HEK293 (cell line): Measurements from ENCODE around the gene SPNS2.

Experiments
- CTCF ChIA-PET: fragments of 350-600 bp; formaldehyde crosslinking; extraction: SDS; loops from one replicate; lab custom pipeline; 2021; ENCODE audit warnings: antibody characterized with exemption; lab: Yijun Ruan, JAX
- POLR2A ChIA-PET: fragments of 300-600 bp; formaldehyde crosslinking; extraction: SDS; loops from one replicate; lab custom pipeline; 2020; ENCODE audit warnings: antibody characterized with exemption, inconsistent platforms; lab: Yijun Ruan, JAX
- H3K27ac ChIP-seq: fragments of 200-500 bp; sonication (Bioruptor generic); 2 replicates; pipeline ENCODE4 v1.5.1; 2014; ENCODE audit warnings: low read depth, low read length, control low read depth, inconsistent platforms; ENCODE audit errors: extremely low read depth
- H3K36me3 ChIP-seq, 2 experiments: fragments of 200-500 bp in 1 of 2; sonication (Bioruptor generic) in 1 of 2; 1 replicate in 1 of 2; 2 replicates in 1 of 2; pipeline ENCODE4 v1.5.1; 2014 to 2017; ENCODE audit warnings: inconsistent platforms in 2 of 2, low read length in 2 of 2; ENCODE audit not compliant: control insufficient read depth in 2 of 2, insufficient read depth in 1 of 2
- H3K4me1 ChIP-seq: fragments of 200-500 bp; sonication (Bioruptor generic); 2 replicates; pipeline ENCODE4 v1.5.1; 2014; ENCODE audit warnings: mild to moderate bottlenecking, low read length, inconsistent platforms; ENCODE audit not compliant: control insufficient read depth, insufficient read depth
- H3K4me3 ChIP-seq: 2 replicates; pipeline ENCODE4 v1.5.1; 2011; ENCODE audit warnings: low read depth, mild to moderate bottlenecking, control low read depth, low read length, moderate library complexity
- H3K9me3 ChIP-seq: fragments of 200-500 bp; sonication (Bioruptor generic); 2 replicates; pipeline ENCODE4 v1.5.1; 2014; ENCODE audit warnings: low read depth, low read length, inconsistent platforms; ENCODE audit not compliant: control insufficient read depth, insufficient read depth
- EGR2 ChIP-seq: fragments of 450-650 bp; formaldehyde crosslinking; IDR thresholded peaks from 2 replicates; pipeline ENCODE4 v1.5.1; 2016; ENCODE audit warnings: low read depth, missing biosample characterization, missing genetic modification characterization
- RBAK ChIP-seq: fragments of 450-650 bp; formaldehyde crosslinking; IDR thresholded peaks from 2 replicates; pipeline ENCODE4 v1.5.1; 2016; ENCODE audit warnings: missing biosample characterization, missing genetic modification characterization
- SCRT2 ChIP-seq: fragments of 450-650 bp; formaldehyde crosslinking; IDR thresholded peaks from 2 replicates; pipeline ENCODE4 v1.5.1; 2016; ENCODE audit warnings: missing biosample characterization, missing genetic modification characterization
- ZBTB1 ChIP-seq: fragments of 450-650 bp; formaldehyde crosslinking; IDR thresholded peaks from 2 replicates; pipeline ENCODE4 v1.5.1; 2016; ENCODE audit warnings: missing biosample characterization, missing genetic modification characterization
- ZFHX2 ChIP-seq: fragments of 450-650 bp; formaldehyde crosslinking; conservative IDR thresholded peaks from 2 replicates; pipeline ENCODE4 v1.5.1; 2016; ENCODE audit warnings: missing biosample characterization, missing genetic modification characterization
- ZIC2 ChIP-seq: fragments of 450-650 bp; formaldehyde crosslinking; IDR thresholded peaks from 2 replicates; pipeline ENCODE4 v1.5.1; 2016; ENCODE audit warnings: missing biosample characterization, missing genetic modification characterization
- ZNF155 ChIP-seq: fragments of 450-650 bp; formaldehyde crosslinking; IDR thresholded peaks from 2 replicates; pipeline ENCODE4 v1.5.1; 2016; ENCODE audit warnings: missing biosample characterization, missing genetic modification characterization
- ZNF19 ChIP-seq: fragments of 450-650 bp; formaldehyde crosslinking; IDR thresholded peaks from 2 replicates; pipeline ENCODE4; 2016; ENCODE audit warnings: missing biosample characterization, missing genetic modification characterization, low read depth
- ZNF302 ChIP-seq: fragments of 450-650 bp; formaldehyde crosslinking; IDR thresholded peaks from 2 replicates; pipeline ENCODE4 v1.5.1; 2016; ENCODE audit warnings: missing biosample characterization, missing genetic modification characterization, low read depth
- ZNF514 ChIP-seq: fragments of 450-650 bp; formaldehyde crosslinking; IDR thresholded peaks from 2 replicates; pipeline ENCODE4 v1.5.1; 2016; ENCODE audit warnings: missing biosample characterization, missing genetic modification characterization
- ZNF658 ChIP-seq: fragments of 450-650 bp; formaldehyde crosslinking; IDR thresholded peaks from 2 replicates; pipeline ENCODE4; 2016; ENCODE audit warnings: missing biosample characterization, missing genetic modification characterization
- ZNF664 ChIP-seq: fragments of 450-650 bp; formaldehyde crosslinking; IDR thresholded peaks from 2 replicates; pipeline ENCODE4 v1.5.1; 2016; ENCODE audit warnings: missing biosample characterization, missing genetic modification characterization
- ZNF747 ChIP-seq: fragments of 450-650 bp; formaldehyde crosslinking; IDR thresholded peaks from 2 replicates; pipeline ENCODE4 v1.5.1; 2016; ENCODE audit warnings: missing biosample characterization, missing genetic modification characterization
- ZNF776 ChIP-seq: fragments of 450-650 bp; formaldehyde crosslinking; IDR thresholded peaks from 2 replicates; pipeline ENCODE4 v1.5.0; 2017; ENCODE audit warnings: missing biosample characterization, missing genetic modification characterization, borderline replicate concordance
- ZNF777 ChIP-seq: fragments of 450-650 bp; formaldehyde crosslinking; IDR thresholded peaks from 2 replicates; pipeline ENCODE4 v1.5.1; 2017; ENCODE audit warnings: missing biosample characterization, missing genetic modification characterization, borderline replicate concordance
- ZNF792 ChIP-seq: fragments of 450-650 bp; formaldehyde crosslinking; IDR thresholded peaks from 2 replicates; pipeline ENCODE4 v1.5.1; 2016; ENCODE audit warnings: missing biosample characterization, missing genetic modification characterization
- TF ChIP-seq, protein P1 (sequence below): fragments of 450-650 bp; formaldehyde crosslinking; IDR thresholded peaks from 2 replicates; pipeline ENCODE4 v1.5.1; 2016; ENCODE audit warnings: missing biosample characterization, missing genetic modification characterization
- TF ChIP-seq, protein P2 (sequence below): fragments of 450-650 bp; formaldehyde crosslinking; IDR thresholded peaks from 2 replicates; pipeline ENCODE4 v1.5.1; 2016; ENCODE audit warnings: missing biosample characterization, missing genetic modification characterization
- TF ChIP-seq, protein P3 (sequence below): fragments of 450-650 bp; formaldehyde crosslinking; IDR thresholded peaks from 2 replicates; pipeline ENCODE4 v1.5.1; 2016; ENCODE audit warnings: missing biosample characterization, missing genetic modification characterization

Gene SPNS2

DNA sequence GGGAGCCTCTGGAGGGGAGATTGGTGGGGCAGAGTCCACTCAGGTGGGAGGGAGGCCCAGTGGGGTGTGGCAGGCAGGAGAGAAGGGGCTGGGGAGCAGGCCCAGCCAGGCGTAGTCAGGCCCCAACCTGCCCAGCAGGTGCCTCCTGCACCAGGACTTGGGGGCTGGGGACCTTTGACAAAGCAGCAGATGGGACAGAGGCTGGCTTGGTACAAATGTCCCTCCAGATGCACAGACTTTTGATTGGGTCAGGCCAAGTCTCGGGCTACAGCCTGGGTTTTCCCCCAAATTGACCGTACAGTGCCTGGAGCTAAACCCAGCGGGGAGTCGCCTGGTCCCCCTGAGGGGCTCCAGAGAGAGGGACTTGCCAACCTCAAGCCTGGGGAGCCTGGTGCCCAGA is 61.3 kb downstream of the SPNS2 start (continued):
- TF ChIP-seq, protein P1, sequence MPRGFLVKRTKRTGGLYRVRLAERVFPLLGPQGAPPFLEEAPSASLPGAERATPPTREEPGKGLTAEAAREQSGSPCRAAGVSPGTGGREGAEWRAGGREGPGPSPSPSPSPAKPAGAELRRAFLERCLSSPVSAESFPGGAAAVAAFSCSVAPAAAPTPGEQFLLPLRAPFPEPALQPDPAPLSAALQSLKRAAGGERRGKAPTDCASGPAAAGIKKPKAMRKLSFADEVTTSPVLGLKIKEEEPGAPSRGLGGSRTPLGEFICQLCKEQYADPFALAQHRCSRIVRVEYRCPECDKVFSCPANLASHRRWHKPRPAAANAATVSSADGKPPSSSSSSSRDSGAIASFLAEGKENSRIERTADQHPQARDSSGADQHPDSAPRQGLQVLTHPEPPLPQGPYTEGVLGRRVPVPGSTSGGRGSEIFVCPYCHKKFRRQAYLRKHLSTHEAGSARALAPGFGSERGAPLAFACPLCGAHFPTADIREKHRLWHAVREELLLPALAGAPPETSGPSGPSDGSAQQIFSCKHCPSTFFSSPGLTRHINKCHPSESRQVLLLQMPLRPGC: no peak
- TF ChIP-seq ZNF514 (tag by site-specific recombination) (no peak), ZBTB1 (tag by site-specific recombination) (no peak), ZNF777 (tag by site-specific recombination) (no peak), ZNF155 (tag by site-specific recombination) (no peak)

DNA sequence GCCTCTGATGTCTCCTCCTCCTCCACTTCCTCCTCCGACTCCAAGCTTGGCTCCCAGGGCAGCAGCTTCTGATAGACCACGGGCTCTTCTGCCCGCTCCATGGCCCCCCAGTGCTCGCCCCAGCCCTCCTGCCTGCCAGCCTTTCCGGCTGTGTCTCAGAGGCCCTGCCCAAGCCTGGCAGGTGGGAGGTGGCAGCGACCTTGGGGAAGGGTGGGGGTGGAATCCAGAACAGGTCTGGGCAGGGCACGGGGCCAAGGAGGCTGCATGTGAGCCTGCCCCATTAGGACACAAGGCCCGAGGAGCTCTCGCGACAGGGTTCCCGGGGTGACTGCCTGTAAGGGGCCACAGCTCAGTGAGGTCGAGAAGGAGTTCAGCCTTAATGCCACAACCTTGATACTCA is 61.7 kb downstream of the SPNS2 start, which contains the start of gene GGT6:
TSS of gene GGT6 (minus strand) at position 157 of the 400 bp plus-strand sequence. CDS start at position 101, 56 bp downstream.
- no peak within 1 kb of the TSS for H3K4me3 ChIP-seq
- H3K9me3 ChIP-seq: no peaks in the 10 kb centered on the region
- H3K4me1 ChIP-seq: peaks cover 3% of the 10 kb centered on the region; the same call in 1 of the 2 replicates
- 0 out of 2 replicates have a peak, but pooled peaks have one; percentile 12 for TF ChIP-seq EGR2 (tag by site-specific recombination)
- TF ChIP-seq RBAK (tag by site-specific recombination): no peak
- peak; percentile 96 for TF ChIP-seq ZIC2 (tag by site-specific recombination)
- no peak for TF ChIP-seq ZNF658 (tag by site-specific recombination)
- peak; percentile 22; the same call in 1 of the 2 replicates for TF ChIP-seq ZFHX2
- TF ChIP-seq, all 188 proteins: peak for 3
- POLR2A ChIA-PET: no interaction called here
- no peak within 1 kb of the TSS for H3K27ac ChIP-seq
- H3K36me3 ChIP-seq: no peaks in the 10 kb centered on the region
- CTCF ChIA-PET: interaction anchor here (0.5 to 1.8 kb wide), 6 partner anchors 9 to 296 kb away, joined by 3 to 6 read pairs (median 3); no protein-coding TSS in a partner anchor

DNA sequence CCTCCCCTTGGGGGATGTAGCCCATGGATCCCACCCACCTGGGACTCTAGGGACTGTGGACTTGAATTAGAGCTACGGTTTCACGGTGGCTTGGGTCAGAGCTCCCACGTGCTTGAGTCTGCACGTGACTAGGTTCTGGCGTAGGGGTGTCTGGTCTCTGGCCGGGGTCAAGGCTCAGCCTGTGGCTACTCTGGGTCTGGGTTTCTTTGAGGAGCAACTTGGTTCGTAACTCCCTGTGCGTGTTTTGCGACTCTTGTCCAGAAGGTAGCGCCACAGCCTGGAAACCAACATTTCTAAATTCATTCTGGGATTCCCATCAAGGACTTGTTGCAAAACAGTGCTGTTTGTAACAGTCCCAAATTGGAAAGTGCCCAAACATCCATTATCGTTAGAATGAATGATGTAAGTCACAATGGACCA is 62.2 kb downstream of the SPNS2 start:
- peaks cover 2% of the 10 kb centered on the region; the same call in 1 of the 2 replicates for H3K4me1 ChIP-seq
- H3K9me3 ChIP-seq: no peaks in the 10 kb centered on the region
- no peaks in the 10 kb centered on the region for H3K36me3 ChIP-seq
- POLR2A ChIA-PET: no interaction called here
- CTCF ChIA-PET: interaction anchor here (0.6 to 1.8 kb wide), 4 partner anchors 64 to 295 kb away, joined by 3 to 6 read pairs (median 3); no protein-coding TSS in a partner anchor
- no peak overlapping the region for H3K4me3 ChIP-seq
- no peak overlapping the region for H3K27ac ChIP-seq
- TF ChIP-seq ZNF776 (tag by site-specific recombination) (no peak), SCRT2 (peak; percentile 50; the same call in 1 of the 2 replicates)

DNA sequence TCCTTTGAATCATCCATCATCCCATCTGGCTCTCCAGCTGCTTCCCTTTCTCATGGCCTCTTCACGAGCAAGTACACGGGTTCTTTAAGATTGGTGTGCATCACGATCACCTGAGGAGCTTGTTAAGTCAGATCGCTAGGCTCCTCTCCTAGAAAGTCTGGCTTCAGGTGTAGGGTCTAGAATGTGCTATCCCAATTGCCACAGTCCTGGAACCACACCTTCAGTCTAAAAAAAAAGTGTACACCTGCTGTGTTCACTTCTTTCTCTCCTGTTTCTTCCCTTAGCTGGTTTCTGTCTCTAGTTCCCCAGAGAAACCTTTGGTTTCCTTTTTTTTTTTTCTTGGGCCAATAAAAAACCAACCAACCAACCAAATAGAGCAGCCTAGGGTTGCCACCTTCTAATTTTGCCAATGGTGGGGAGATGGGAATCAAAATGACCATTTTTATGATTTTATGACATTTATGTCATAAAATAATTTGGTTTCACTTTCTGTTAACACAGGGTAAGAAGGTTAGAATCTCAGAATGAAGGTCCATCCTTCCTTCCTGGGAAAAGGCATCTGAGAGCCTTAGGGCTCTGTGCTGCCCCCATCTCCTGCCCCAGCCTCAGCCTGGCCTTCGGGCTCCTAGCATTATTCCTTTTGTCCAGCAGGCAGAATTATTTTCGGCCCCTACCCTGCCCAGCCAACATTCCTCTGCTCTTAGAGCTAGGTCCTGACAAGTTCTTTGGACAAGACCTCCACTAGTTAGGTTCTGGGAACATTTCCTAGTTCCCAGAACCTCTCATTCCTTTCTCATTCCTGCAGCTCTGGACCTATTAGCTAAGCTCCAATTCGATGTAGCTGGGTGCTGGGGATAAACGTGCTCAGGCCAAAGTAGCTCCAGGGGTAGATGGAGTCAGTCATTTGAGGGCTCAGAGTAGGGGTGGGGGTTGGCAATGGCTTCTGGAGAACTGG is 63.6 kb downstream of the SPNS2 start:
- Histone ChIP-seq H3K27ac (no peak overlapping the region), H3K4me1 (no peaks in the 10 kb centered on the region), H3K4me3 (no peak overlapping the region), H3K36me3 (no peaks in the 10 kb centered on the region), H3K9me3 (no peaks in the 10 kb centered on the region)
- POLR2A ChIA-PET: interaction anchor here (0.5 to 0.6 kb wide), 2 partner anchors 9 to 1838 kb away, joined by 3 to 4 read pairs; no protein-coding TSS in a partner anchor
- CTCF ChIA-PET: interaction anchor here (0.5 to 2.0 kb wide), 13 partner anchors 20 to 351 kb away, joined by 3 to 7 read pairs (median 3); no protein-coding TSS in a partner anchor
- no peak for TF ChIP-seq ZBTB1 (tag by site-specific recombination)
- TF ChIP-seq, protein P2, sequence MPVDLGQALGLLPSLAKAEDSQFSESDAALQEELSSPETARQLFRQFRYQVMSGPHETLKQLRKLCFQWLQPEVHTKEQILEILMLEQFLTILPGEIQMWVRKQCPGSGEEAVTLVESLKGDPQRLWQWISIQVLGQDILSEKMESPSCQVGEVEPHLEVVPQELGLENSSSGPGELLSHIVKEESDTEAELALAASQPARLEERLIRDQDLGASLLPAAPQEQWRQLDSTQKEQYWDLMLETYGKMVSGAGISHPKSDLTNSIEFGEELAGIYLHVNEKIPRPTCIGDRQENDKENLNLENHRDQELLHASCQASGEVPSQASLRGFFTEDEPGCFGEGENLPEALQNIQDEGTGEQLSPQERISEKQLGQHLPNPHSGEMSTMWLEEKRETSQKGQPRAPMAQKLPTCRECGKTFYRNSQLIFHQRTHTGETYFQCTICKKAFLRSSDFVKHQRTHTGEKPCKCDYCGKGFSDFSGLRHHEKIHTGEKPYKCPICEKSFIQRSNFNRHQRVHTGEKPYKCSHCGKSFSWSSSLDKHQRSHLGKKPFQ (tag by site-specific recombination): no peak
- TF ChIP-seq ZNF302: no peak
- TF ChIP-seq, protein P3, sequence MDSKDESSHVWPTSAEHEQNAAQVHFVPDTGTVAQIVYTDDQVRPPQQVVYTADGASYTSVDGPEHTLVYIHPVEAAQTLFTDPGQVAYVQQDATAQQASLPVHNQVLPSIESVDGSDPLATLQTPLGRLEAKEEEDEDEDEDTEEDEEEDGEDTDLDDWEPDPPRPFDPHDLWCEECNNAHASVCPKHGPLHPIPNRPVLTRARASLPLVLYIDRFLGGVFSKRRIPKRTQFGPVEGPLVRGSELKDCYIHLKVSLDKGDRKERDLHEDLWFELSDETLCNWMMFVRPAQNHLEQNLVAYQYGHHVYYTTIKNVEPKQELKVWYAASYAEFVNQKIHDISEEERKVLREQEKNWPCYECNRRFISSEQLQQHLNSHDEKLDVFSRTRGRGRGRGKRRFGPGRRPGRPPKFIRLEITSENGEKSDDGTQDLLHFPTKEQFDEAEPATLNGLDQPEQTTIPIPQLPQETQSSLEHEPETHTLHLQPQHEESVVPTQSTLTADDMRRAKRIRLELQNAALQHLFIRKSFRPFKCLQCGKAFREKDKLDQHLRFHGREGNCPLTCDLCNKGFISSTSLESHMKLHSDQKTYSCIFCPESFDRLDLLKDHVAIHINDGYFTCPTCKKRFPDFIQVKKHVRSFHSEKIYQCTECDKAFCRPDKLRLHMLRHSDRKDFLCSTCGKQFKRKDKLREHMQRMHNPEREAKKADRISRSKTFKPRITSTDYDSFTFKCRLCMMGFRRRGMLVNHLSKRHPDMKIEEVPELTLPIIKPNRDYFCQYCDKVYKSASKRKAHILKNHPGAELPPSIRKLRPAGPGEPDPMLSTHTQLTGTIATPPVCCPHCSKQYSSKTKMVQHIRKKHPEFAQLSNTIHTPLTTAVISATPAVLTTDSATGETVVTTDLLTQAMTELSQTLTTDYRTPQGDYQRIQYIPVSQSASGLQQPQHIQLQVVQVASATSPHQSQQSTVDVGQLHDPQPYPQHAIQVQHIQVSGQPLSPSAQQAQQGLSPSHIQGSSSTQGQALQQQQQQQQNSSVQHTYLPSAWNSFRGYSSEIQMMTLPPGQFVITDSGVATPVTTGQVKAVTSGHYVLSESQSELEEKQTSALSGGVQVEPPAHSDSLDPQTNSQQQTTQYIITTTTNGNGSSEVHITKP (tag by site-specific recombination): no peak
- TF ChIP-seq ZNF664: no peak
- no peak for TF ChIP-seq ZNF747 (tag by site-specific recombination)
- no peak for TF ChIP-seq ZNF19 (tag by site-specific recombination)
- no peak for TF ChIP-seq ZNF792 (tag by site-specific recombination)
